Transverse colon (tissue), 4 donors: Measurements from ENCODE around the gene LONP2.
"Not testable (repeated sequence)": the region's sequence is repeated elsewhere in the genome, so short reads cannot be mapped to it uniquely, and the experiment has no call there.

Source experiments
- CTCF ChIP-seq, 5 experiments: fragments of 200-600 bp in 3 of 5; fragments of 450-650 bp in 2 of 5; sonication (generic) in 3 of 5; IDR thresholded peaks; 1 replicate in 2 of 5; 2 replicates in 3 of 5; pipeline ENCODE4 v1.5.1; 2016 to 2017; ENCODE audit warnings: antibody characterized with exemption in 5 of 5, inconsistent platforms in 3 of 5, mild to moderate bottlenecking in 2 of 5, moderate library complexity in 1 of 5
- POLR2A ChIP-seq: fragments of 450-650 bp; IDR thresholded peaks from one replicate; pipeline ENCODE4 v1.6.1; 2016; ENCODE audit warnings: antibody characterized with exemption, mild to moderate bottlenecking, moderate library complexity
- POLR2AphosphoS5 ChIP-seq, 3 donors: sonication (generic); formaldehyde crosslinking; IDR thresholded peaks; one replicate each; pipeline ENCODE4 v1.6.1; 2016; ENCODE audit warnings: antibody characterized with exemption in 3 of 3

DNA sequence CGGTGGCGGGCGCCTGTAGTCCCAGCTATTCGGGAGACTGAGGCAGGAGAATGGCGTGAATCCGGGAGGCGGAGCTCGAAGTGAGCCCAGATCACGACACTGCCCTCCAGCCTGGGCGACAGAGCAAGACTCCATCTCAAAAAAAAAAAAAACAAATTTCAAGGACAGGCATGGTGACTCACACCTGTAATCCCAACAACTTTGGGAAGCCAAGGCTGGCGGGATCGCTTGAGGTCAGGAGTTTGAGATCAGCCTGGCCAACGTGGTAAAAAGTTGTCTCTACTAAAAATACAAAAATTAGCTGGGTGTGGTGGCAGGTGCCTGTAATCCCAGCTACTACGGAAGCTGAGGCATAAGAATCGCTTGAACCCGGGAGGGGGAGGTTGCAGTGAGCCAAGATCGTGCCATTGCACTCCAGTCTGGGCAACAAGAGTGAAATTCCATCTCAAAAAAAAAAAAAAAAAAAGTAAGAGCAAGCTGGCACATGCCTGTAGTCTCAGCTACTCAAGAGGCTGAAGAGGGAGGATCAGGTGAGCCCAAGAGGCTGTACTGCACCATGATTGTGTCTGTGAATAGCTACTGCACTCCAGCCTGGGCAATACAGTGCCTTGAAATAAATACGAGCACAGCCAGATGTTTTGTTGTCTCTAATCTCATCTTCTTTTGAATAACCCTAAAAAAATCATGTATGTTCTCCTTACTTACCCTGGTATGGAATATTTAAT lies 126.7 kb downstream of the LONP2 start:
- TF ChIP-seq CTCF (IDR thresholded peaks at IDR 0.05); POLR2A; POLR2AphosphoS5 (IDR thresholded peaks at IDR 0.05): not testable (repeated sequence)
